Iris pigment epithelial cell (primary cell): ENCODE results near the gene LTA4H.
"Not testable (repeated sequence)": the region's sequence is repeated elsewhere in the genome, so short reads cannot be mapped to it uniquely, and the experiment has no call there.

Experiments
- DNase-seq: peaks from one replicate; pipeline ENCODE4 v3.0.0-alpha.2; 2011; ENCODE audit warnings: low read depth

Gene LTA4H

DNA sequence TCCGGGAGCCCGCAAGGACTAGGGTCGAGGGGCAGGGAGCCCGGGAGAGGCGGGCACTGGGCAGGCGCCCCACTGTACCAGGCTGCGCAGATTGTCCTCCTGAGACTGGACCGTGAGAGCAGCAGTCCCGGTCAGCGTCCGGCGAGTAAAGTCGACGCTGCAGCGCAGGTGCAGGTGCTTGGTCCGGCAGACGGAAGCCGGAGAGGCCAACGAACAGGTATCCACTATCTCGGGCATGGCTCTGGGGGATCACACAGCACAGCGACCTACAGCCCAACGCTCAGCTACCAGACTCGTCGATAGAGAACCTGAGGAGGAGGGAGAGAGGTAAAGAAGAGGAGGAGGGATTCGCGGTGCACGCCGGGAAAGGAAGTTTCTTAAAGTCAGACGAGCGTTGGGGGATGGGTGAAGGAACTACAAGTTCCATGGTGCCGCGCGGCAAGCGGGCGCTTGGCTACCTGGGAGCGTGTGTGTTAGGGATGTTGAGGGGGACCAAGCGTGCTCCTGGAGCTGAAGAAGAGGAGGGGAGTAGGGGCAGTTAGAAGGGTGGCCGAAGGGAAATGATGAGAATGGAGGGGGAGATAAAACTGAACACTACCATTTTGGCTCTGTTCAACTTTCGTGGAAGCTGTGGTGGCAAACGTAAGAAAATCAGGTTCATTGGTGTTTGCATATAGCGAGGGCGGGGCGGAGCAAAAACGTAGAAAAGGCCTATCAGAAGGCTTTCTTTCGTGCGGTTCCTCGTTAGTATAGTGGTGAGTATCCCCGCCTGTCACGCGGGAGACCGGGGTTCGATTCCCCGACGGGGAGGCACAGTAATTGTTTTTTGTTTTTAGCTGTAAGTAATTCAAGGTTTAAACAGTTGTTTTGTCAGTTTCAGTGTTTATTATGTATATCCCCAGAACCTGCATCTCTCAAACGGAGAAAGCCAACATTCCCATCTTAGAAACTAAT is at the start of gene LTA4H:
Gene LTA4H (minus strand): TSS at position 305 of the 954 bp plus-strand sequence. CDS start 68 bp downstream, at position 237.
- DNase-seq, result peak; percentile 98

GRCh38 chr12:96084624-96085023 is 49.2 kb upstream of the LTA4H start:
- no peak for DNase-seq

DNA sequence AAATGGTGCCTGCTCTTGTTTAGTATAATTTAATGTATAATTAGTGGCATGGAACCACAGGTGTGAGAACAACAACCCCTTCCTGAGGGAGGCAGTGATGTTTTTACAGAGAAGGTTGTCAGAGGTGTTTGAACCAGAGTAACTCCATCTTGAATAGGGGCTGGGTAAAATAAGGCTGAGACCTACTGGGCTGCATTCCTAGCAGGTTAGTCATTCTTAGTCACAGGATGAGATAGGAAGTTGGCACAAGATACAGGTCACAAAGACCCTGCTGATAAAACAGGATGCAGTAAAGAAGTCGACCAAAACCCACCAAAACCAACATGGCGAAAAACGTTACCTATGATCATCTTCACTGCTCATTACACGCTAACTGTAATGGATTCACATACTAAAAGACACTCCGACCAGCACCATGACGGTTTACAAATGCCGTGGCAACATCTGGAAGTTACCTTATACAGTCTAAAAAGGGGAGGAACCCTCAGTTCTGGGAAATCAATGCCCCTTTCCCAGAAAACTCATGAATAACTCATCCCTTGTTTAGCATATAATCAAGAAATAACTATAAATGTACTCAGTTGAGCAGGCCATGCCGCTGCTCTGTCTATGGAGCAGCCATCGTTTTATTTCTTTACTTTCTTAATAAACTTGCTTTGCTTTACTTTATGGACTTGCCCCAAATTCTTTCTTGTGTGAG is 47.8 kb upstream of the LTA4H start:
- DNase-seq, result no peak

DNA sequence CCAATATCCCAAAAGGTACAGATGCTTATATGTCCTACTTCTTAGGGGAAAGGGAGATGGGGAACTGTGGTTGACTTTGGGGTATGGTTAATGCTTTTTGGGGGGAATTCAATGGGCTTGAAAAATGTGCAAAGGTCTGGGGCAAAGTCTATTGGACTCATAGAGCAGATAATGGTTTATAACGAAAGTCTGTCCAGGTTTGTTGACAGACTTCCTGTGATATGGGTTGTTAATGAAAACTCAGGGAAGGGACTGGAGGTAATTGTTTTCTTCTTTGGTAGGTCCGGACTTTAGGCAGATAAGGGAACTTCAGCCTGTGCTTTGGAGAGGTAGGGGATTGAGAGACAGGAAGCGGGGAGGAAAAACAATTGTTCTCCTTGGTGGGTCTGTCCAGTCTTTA is 46.2 kb upstream of the LTA4H start:
- no peak for DNase-seq

DNA sequence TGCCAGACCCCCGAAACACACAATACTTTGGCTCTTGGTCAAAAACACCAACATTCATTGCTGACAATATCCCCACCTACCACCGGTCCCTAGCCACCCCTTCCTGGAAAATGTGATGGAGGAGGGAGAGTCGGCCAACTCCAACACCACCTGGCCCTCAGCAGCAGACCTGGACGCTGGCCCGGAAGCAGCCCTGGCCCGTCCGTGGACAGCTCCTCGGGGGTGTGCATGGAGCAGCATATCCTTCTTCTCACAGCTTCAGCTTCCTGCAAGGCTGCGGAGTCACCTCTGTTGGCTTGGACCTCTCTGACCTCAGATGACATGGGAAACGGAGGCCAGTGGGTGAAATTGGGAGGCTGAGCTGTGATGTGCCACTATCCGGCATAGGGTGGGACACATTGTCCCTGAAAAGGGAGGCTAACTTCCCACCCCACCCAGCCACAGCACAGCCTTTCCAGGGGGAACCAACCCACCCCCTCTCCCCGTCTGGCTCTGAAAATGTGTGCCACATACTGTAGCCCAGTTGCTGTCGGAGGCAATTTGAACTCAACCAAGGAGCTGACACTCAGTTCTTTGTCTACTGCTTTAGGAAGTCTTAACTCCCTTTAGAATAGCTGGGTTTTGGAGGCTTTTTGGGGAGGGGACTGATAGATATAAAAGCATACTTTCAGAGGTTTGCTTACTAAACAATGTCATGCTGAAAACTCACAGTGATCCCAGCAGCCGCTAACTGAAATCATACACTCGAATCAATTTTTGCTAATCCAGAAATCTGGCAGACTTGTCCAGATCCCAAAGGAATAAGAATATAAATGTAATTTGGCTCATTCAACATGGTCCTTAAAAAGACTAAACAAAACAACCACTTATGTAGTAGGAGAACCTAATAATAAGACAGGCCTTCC is 43.1 kb upstream of the LTA4H start:
- no peak for DNase-seq

GRCh38 chr12:96077081-96077480 is 41.7 kb upstream of the LTA4H start:
- DNase-seq, result no peak

GRCh38 chr12:96075560-96075959 is 40.2 kb upstream of the LTA4H start:
- DNase-seq, result no peak

DNA sequence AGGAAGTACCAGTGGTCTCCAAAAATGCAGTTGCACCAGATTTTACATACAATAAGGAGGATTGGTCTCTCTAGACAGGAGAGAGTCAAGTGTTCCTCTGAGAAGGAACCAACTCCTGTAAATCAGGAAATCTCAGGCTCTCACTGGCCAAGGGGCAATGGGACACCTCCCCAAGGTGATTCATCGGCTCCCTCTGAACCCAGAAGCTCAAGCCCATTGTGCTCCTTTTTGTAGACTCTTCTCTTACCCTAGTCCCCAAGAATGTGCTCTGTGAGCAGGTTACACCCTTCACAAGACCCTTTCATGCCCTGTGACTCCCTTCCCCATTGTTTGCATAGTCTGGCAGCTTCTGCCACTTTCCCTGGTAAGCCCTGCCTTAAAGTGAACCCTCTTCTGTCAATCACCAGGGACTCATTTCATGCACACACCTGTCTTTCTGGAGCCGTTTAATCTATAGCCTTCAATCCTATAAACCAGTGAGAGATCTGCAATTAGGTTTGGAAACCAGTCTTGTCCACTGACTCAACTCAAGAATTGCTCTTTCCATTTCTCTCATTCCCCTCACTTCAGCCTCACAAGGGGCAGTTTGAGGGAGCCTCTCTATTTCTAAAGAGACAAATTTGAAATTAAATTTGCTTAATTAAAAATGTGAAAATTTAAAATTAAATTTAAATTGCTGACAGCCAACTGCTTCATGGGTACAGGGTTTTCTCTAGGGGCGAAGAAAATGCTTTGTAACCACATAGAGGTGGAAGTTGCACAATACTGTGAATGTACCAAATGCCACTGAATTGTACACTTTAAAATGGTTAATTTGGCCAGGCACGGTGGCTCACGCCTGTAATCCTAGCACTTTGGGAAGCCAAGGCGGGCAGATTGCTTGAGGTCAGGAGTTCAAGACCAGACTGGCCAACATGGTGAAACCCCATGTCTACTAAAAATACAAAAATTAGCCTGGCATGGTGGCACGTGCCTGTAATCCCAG is 38.3 kb upstream of the LTA4H start:
- no peak for DNase-seq

DNA sequence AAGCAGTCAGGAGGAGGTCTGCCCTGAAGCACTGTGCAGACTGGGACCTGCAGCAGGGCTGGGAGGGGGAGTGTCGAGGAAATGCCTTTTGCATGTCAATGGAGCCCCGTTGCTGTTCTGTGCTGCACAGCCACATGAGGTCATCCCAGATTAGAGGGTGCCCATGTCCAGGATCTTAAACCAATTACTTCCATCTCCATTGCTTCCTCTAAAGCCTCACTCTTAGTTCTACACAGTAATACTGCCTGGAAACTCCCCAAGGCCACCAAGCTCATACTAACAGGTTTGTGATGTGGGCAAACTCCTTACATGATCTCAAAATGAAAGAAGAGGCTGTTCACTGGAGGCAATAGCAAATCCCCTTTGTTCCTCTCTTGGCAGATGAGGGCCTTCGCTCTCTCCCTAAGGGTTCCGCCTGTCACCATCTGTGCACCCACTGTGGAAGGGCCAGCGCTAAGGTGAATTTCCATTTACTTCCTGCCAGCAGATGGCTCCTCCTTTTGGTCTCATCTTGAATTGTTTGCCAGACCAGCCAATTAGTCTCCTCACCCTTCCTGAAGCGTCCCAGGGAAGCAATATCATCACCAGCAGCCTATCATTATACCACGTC is 35.4 kb upstream of the LTA4H start:
- no peak for DNase-seq

DNA sequence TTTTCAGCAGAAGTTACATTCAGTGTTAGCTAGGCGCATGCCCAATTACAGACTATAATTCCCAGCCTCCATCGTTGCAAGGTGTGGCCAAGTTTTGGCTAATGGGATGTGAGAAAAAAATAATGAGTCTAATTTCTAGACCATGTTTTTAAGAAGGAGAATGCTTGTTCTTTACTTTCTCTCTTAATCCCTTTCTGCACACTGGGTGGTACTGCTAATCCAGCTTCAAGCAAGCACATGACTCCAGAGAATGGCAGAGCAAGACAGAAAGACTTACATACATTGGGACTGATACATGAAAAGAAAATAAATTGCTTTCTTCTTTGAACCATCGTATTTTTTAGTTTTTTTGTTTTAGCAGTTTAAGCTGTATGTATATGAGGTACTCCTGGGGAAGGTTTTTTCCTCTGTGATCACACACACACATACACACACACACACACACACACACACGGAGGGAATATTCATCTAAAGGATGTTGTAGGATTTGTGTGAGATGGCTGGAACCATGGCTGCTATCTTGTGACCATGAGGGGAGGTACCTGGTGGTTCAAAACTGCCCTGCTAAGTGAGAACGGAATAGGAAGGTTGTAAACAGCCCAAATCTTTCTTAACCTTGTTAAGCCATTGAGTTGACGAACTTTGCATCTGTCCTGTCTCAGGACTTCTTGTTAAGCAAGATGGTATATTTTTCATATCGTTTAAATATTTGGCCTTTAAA is 34.3 kb upstream of the LTA4H start:
- no peak for DNase-seq

DNA sequence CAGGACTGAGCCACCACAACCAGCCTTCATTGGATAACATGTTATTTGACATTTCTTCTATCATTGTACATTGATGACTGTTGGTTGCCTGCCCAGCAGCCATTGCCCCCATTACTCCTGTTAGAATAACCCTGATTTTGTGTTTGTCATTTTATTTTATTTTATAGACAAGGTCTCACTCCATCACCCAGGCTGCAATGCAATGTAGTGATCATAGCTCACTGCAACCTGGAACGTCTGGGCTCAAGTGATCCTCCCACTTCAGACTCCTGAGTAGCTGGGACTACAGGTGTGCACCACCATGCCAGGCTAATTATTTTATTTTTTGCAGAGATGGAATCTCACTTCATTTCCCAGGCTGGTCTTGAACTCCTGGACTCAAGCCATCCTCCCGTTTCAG is 33.2 kb upstream of the LTA4H start:
- no peak for DNase-seq

- no peak for DNase-seq
Observed at GRCh38 chr12:96068111-96068510, 32.7 kb upstream of the LTA4H start.

DNA sequence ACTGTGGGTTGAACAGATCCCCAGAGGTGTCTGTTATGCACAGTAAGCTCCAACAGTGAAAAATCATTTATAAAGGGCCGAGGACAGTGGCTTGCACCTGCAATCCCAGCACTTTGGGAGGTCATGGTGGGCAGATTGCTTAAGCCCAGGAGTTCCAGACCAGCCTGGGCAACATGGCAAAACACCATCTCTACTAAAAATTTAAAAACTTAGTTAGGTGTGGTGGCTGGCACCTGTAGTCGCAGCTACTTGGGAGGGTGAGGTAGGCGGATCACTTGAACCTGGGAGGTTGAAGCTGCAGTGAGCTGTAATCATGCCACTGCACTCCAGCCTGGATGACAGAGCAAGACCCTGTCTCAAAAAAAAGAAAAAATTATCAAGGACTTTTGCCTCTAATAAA is 30.4 kb upstream of the LTA4H start:
- DNase-seq, result not testable (repeated sequence)

- DNase-seq, result no peak
Observed at GRCh38 chr12:96064966-96065365, 29.6 kb upstream of the LTA4H start.

DNA sequence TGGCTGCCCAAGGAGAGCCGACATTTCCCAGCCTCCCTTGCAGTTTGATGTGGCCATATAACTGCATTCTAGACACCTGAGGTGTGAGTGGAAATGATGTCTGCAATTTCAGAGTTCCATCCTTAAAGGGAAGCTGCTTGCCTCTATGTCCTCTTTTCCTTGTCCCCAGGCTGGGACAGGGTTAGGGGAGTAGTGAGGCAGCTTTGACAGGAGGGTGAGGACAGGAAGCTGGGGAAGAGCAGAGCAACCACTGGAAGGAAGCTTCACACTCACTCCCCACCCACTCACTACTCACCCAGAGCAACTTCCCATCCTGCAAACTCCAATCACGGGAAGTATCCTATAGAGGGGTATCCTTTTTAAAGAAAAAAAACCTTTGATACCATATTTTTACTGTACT is 28.9 kb upstream of the LTA4H start:
- no peak for DNase-seq

GRCh38 chr12:96063046-96063445 is 27.7 kb upstream of the LTA4H start:
- no peak for DNase-seq

- DNase-seq, result peak; percentile 84
Observed at GRCh38 chr12:96061864-96062453, 26.6 kb upstream of the LTA4H start.

- DNase-seq, result no peak
Observed at GRCh38 chr12:96061323-96061722, 25.9 kb upstream of the LTA4H start.

DNA sequence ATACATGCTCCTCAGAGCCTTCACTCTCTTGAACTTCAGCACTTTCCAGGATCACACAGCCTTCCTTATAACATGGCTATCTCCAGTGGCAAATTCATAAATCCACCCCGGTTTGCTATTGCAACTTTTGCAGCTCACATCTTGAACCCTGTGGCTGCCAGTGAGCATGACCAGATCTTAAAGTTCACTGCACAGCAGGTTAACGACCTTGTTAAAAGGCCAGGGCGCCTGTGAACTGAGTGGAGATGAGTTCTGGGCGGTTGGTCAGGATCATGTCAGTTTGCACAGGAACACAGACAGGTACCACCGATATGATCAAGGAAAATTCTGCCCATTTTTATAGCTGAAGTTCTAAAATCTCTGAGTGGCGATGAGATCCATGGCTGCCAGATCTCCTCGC is 24.7 kb upstream of the LTA4H start:
- DNase-seq, result no peak
